Adrenal gland (tissue), 12 donors: ENCODE results near the gene RGS7. TPM values are rescaled to one million over a fixed set of nuclear protein-coding genes. Genes with fewer than 3 reads are reported as not detected.
A peak's percentile ranks its signal among the peaks of the same experiment; 100 is the strongest.

Experiments used
- DNase-seq, 7 donors: peaks; one replicate each; pipeline ENCODE4 v3.0.0-alpha.2; 2019 to 2020
- H3K27ac ChIP-seq, 5 donors: fragments of 200-600 bp; sonication (generic) in 4 of 5; 1 replicate in 3 of 5; 2 replicates in 2 of 5; pipeline versions ENCODE4 v1.5.1 to v1.8.0; 2016 to 2020; ENCODE audit warnings: mild to moderate bottlenecking in 1 of 5
- H3K27me3 ChIP-seq: fragments of 200-600 bp; 2 replicates; pipeline ENCODE4 v1.8.0; 2021
- H3K36me3 ChIP-seq, 2 donors: fragments of 200-600 bp; replicated peaks in 1 of 2; 1 replicate in 1 of 2; 2 replicates in 1 of 2; pipeline versions ENCODE4 v1.5.1 to v1.8.0; 2018 to 2022
- H3K4me1 ChIP-seq, 2 donors: fragments of 200-600 bp; replicated peaks in 1 of 2; 1 replicate in 1 of 2; 2 replicates in 1 of 2; pipeline versions ENCODE4 v1.5.1 to v1.8.0; 2018 to 2021
- H3K4me3 ChIP-seq, 4 donors: fragments of 200-600 bp; sonication (generic) in 3 of 4; one replicate each; pipeline ENCODE4 v1.5.1; 2016 to 2018
- H3K9me3 ChIP-seq, 3 donors: fragments of 200-600 bp; sonication (generic) in 1 of 3; replicated peaks in 1 of 3; 1 replicate in 2 of 3; 2 replicates in 1 of 3; pipeline versions ENCODE4 v1.5.1 to v1.8.0; 2016 to 2021
- POLR2A ChIP-seq, 2 donors: fragments of 450-650 bp; IDR thresholded peaks; one replicate each; pipeline ENCODE4 v1.6.1; 2017; ENCODE audit warnings: antibody characterized with exemption in 2 of 2, mild to moderate bottlenecking in 2 of 2, moderate library complexity in 1 of 2
- WGBS, 4 donors: extraction: QIAGEN DNeasy Blood & Tissue Kit in 2 of 4; methylation state at CpG; one replicate each; pipeline versions ENCODE4 v1.1.5 to v1.1.7; 2013 to 2017; 5-methylcytosine and 5-hydroxymethylcytosine counted together
- intact Hi-C, 2 donors: fragments of 100-400 bp; cut with DNase I; formaldehyde crosslinking; loops; one replicate each; pipeline versions ENCODE4 v1.14.1 to v1.15.0; 2022 to 2023
- polyA plus RNA-seq, 3 donors: library from polyadenylated mRNA; stranded (reverse); fragments of 200-250 nt in 2 of 3; fragments of 350-450 nt in 1 of 3; fragmentation: Illumina TruSeq in 1 of 3; extraction: RNeasy Lipid Tissue Mini Kit (QIAGEN cat#74804) in 1 of 3; gene quantifications; one replicate each; pipeline ENCODE4 v1.2.3, GENCODE V29; 2013 to 2014
- total RNA-seq, 9 donors: library from RNA; depleted of rRNA in 4 of 9; stranded (reverse); fragments of >200 nt in 4 of 9; fragments of 120-200 nt in 1 of 9; fragmentation: NEBNext Ultra II Directional in 1 of 9; extraction: Animal tissue kit (Norgen Biotek cat#: 25700) in 1 of 9; gene quantifications; one replicate each; pipeline versions ENCODE4 v1.1.0 to v1.2.4, GENCODE V29; 2013 to 2023
- TF ChIP-seq, protein P1 (sequence below), 6 experiments: fragments of 450-650 bp in 4 of 6; fragments of 200-600 bp in 2 of 6; sonication (generic) in 1 of 6; IDR thresholded peaks; 1 replicate in 5 of 6; 2 replicates in 1 of 6; pipeline versions ENCODE4 v1.5.1 to v1.8.0; 2016 to 2021; ENCODE audit warnings: antibody characterized with exemption in 6 of 6, mild to moderate bottlenecking in 2 of 6, moderate library complexity in 1 of 6
- donor health status: healthy with polysubstance abuse.
- donor health status: Bipolar disorder and iron deficiency.
- donor health status: DM: yes; HTN: yes; CAD: no.
- donor health status: DM: no; HTN: no; CAD: no.
- donor health status: DM: no; HTN: no; CAD: no.
- donor health status: DM: yes; HTN: yes; CAD: no.

RGS7 gene
- total and polyA plus RNA-seq, 12 donors = 1.1 to 6.1 (median 3.0) TPM

DNA sequence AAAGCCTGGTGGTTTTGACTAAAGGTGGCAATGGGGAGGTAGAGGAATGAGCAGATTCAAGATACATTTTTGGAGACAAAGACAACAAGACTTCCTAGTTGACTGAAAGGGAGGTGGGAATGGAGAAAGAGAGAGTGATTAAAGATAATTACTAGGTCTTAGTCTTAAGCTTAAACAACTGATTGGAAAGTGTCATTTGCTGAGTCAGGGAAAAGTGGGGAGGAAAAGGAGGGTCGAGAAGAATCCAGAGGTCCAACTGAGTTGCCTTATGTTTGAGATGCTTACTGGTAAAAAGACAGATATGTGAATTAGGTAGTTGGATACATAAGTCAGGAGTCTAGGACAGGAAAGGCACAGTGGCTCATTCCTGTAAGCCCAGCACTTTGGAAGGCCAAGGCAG, 179.3 kb downstream of the RGS7 start:
- TF ChIP-seq, protein P1, sequence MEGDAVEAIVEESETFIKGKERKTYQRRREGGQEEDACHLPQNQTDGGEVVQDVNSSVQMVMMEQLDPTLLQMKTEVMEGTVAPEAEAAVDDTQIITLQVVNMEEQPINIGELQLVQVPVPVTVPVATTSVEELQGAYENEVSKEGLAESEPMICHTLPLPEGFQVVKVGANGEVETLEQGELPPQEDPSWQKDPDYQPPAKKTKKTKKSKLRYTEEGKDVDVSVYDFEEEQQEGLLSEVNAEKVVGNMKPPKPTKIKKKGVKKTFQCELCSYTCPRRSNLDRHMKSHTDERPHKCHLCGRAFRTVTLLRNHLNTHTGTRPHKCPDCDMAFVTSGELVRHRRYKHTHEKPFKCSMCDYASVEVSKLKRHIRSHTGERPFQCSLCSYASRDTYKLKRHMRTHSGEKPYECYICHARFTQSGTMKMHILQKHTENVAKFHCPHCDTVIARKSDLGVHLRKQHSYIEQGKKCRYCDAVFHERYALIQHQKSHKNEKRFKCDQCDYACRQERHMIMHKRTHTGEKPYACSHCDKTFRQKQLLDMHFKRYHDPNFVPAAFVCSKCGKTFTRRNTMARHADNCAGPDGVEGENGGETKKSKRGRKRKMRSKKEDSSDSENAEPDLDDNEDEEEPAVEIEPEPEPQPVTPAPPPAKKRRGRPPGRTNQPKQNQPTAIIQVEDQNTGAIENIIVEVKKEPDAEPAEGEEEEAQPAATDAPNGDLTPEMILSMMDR (IDR thresholded peaks at IDR 0.05) = no peak
- TF ChIP-seq POLR2A (IDR thresholded peaks at IDR 0.05) = no peak
- H3K4me3 ChIP-seq = no peak overlapping the region
- DNase-seq = no peak
- no peaks in the 10 kb centered on the region for H3K9me3 ChIP-seq
- WGBS, 4 donors = 64 to 89% (median 80%) methylated on average over 1 of the region's 1 CpG
- H3K27me3 ChIP-seq = no peaks in the 10 kb centered on the region
- peaks cover 0 to 7% of the 10 kb centered on the region in 2 donors for H3K4me1 ChIP-seq
- H3K36me3 ChIP-seq = no peaks in the 10 kb centered on the region
- intact Hi-C loops = no loop called here
- H3K27ac ChIP-seq = no peak overlapping the region

DNA sequence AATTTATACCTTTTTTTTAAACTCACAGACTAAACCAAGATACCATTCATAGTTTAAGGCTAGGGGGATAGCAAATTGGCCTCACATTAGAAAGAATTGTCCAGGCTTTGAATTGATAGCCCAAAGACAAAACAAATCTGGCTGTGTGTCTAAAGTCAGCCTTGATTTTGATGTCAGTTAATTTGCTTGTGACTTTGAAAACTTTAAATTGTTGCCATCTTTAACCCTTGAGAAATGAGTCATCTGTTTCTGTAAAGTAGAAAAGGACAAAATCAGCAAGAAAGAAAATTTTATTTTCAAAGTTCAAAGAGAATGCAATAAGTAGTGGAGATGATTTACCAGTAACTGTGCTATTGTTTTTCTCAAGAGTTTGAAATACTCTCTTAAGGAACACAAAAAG, 184.5 kb downstream of the RGS7 start:
- Histone ChIP-seq H3K36me3 (no peaks in the 10 kb centered on the region), H3K4me3 (no peak overlapping the region), H3K27me3 (no peaks in the 10 kb centered on the region), H3K4me1 (peaks cover 0 to 10% of the 10 kb centered on the region in 2 donors), H3K27ac (peak overlapping the region in 1 of 5 donors; percentile 6), H3K9me3 (no peaks in the 10 kb centered on the region)
- TF ChIP-seq, protein P1 (IDR thresholded peaks at IDR 0.05) = no peak
- no peak for TF ChIP-seq POLR2A (IDR thresholded peaks at IDR 0.05)
- no peak for DNase-seq
- intact Hi-C loops = no loop called here

DNA sequence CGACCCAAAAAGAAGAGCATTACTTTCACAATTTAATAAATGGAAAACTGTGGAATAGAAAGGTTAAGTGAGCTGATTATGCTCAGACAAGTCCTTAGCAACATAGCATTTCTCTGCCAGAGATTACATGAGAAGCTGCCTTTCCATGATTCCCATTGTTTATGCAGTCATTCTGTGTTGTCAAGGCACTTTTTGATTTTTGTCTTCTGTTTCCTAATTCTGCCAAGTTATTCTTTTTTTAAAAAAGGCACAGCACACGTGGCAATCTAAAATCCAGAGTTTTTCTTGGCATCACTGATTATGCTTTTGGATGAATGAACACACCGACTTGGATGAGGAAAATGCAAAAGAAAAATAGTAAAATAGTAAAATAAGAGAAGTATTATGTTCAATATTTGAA, 185.0 kb downstream of the RGS7 start:
- Histone ChIP-seq H3K27ac (peak overlapping the region in 1 of 5 donors; percentile 15), H3K4me1 (peaks cover 0 to 10% of the 10 kb centered on the region in 2 donors), H3K4me3 (no peak overlapping the region), H3K9me3 (no peaks in the 10 kb centered on the region), H3K36me3 (no peaks in the 10 kb centered on the region), H3K27me3 (no peaks in the 10 kb centered on the region)
- WGBS, 4 donors = 18 to 25% (median 20%) methylated on average over 3 of the region's 3 CpGs
- TF ChIP-seq, protein P1 (IDR thresholded peaks at IDR 0.05) = no peak
- no peak for TF ChIP-seq POLR2A (IDR thresholded peaks at IDR 0.05)
- no peak for DNase-seq
- intact Hi-C loops = no loop called here

DNA sequence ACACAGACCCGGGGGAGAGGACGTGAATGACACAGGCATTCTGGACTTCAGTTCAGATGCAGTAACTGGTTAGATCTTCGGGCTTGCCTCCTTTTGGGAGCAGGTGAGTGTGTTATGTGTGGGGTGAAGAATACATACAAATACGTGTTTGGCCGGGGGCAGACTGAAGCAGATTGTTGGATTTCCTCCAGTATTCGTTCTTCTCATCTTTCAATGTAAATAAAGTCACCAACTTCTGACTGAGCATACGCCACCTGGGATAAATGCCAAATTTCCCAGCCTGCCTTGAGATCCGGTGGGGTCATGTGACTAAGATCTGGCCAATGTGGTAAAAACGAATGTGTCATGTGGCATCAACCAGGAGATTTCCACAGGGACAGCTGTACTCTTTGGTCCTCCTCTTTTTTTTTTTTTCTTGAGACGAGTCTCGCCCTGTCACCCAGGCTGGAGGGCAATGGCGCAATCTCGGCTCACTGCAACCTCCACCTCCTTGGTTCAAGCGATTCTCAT, 189.8 kb downstream of the RGS7 start:
- Histone ChIP-seq H3K27ac (no peak overlapping the region), H3K4me1 (no peaks in the 10 kb centered on the region), H3K4me3 (no peak overlapping the region), H3K27me3 (no peaks in the 10 kb centered on the region), H3K36me3 (no peaks in the 10 kb centered on the region), H3K9me3 (no peaks in the 10 kb centered on the region)
- intact Hi-C loops = no loop called here
- 89 to 93% (median 90%) methylated on average over 14 of the region's 14 CpGs for WGBS, 4 donors
- no peak for DNase-seq
- TF ChIP-seq, protein P1 (IDR thresholded peaks at IDR 0.05) = no peak
- no peak for TF ChIP-seq POLR2A (IDR thresholded peaks at IDR 0.05)
